Renal cortex interstitium (tissue), 11 donors: Measurements from ENCODE around the gene FAM76B. TPM values are rescaled to one million over a fixed set of nuclear protein-coding genes. Genes with fewer than 3 reads are reported as not detected.

Experiments
- DNase-seq, 11 donors: peaks; one replicate each; pipeline ENCODE4 v3.0.0-alpha.2; 2013; ENCODE audit warnings: low read depth in 9 of 11, low spot score in 4 of 11; ENCODE audit errors: extremely low read depth in 1 of 11
- polyA plus RNA-seq, 3 donors: library from polyadenylated mRNA; unstranded; fragments of 120-200 nt; gene quantifications; one replicate each; pipeline ENCODE4 v1.2.1, GENCODE V29; 2013; ENCODE audit not compliant: insufficient read length in 3 of 3

FAM76B gene
- polyA plus RNA-seq, 3 donors = 47.7 to 66.5 (median 63.0) TPM

DNA sequence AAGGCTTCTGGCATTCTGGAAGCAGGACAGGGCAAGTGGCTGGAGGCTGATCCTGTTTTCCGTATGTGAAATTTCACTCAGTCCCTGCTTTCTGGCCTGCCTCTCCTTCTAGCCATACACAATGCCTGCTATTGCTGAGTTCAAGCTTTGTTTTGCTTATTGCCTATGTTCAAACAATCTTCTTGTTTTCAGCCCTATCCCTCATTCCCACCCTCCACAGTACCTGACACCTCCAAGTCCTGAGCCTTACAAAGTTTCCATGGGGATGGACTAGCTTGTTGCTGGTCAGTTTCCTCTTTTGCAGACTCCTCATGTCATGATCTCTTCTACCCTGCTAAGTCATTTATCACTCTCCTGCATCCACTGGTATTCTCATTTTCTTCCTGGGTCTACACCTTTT is 38.1 kb downstream of the FAM76B start:
- DNase-seq = no peak

DNA sequence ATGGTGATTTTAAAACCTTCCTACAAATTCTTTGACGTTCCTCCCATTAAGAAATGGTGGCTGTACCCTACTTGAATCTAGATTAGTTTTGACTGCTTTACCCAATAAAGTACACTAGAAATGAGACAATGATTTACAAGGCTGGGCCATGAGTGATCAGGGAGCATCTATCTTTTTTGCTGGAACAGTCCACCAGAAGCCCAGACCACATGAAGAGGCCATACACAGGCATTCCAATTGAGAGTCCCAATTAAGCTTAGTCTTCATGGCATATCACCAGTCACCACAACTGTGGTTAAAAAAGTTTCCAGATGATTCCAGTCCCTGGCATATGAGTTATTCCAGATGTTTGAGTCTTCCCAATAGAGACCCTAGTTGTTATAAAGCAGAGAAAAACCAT is 39.5 kb downstream of the FAM76B start:
- DNase-seq = no peak

DNA sequence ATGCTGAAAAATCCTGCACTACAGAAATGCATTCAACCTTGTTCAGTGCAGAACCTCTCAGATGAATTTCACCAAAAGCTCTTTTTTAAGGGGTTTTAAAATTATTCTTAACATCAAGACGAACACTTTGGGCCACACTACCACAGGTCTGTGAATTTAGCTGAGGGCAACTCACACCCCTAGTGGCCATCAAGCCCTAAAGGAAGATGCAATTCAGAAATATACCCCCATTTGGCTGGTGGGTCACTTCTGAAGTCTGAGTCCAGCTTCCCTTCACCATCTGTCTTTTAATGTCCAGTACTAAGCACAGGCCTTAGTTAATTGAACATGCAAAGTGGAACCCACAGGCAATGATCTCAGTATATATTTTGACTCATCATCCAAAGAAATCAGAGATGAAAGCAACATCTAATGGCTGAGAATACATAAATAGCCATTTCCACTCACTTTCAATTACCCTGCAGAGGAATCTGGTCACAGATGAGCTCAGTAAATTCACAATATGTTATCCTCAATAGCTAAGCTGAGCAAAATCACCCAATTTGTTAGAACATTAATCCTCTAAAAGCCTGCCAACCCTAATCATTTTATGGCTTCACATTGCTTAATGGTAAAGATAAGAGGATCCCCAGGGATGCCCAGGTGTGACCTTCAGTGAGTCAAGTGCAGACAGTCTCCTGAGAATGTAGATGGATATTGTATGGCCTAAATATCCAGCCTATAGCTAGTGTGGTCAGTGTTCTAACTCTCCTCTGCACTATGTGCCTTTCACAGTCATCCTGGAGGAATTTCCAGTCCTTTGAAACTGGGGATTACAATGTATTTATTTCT is 50.3 kb downstream of the FAM76B start:
- DNase-seq = no peak

DNA sequence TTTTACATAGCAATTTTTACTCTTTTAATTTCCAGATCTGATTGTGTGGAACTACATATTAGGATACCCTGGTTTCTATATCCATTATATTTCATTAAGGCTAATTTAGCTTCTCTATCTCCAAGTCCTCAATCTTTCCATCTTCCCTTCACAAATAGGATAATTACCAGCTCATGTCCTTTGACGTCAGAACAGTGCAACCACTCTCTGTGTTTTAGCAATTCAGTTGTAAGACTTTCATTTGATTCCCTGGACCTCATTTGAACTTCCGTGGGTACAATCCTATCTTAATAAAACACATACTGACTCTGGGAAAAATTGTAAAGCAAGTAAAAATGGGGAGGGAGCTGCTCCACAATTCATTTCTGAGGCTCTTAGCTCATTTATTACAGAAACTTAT is 52.8 kb downstream of the FAM76B start:
- DNase-seq = no peak

DNA sequence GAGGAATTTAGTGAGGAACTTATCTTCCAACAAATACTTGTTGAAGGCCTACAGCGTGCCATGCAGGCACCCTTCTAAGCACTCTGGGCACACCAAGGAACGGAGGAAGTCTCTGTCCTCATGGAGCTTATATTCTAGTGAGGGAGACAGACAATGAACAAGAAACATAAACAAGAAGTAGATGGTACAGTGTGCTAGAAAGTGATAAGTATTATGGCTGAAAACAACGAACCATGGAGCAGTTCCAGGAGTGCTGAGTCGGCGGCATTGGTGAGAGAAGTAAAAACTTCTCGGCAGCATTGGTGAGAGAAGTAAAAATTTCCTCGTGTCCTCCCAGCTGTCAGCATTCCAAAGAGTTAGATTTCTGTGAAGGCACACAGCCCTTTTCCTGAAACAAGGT is 53.2 kb downstream of the FAM76B start:
- DNase-seq = no peak

DNA sequence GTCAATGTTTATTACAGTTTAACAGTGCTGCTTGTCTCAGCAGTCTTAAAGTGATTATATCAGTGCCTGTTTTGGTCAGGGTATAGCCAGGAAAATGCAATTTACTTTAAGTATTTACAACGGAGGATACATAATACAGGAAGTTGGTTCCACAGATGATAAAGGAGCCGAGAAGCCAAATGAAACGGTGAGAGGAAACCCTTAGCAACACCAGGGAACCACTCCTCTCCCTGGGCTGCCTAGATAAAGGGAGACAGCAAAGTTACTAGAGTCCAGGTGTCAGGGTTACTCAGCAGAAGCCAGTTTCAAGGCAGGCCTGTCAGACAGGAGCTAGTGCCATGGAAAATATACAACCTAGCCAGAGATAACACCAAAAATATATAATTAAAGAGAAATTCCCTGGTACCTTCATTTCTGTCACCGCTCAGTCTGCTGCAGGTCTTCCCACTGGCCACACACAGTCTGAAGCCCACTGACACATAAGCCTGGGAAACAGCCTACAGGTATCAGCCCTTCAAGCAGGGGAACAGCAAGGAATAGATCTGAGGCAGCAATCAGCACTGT is 55.5 kb downstream of the FAM76B start:
- DNase-seq = no peak

DNA sequence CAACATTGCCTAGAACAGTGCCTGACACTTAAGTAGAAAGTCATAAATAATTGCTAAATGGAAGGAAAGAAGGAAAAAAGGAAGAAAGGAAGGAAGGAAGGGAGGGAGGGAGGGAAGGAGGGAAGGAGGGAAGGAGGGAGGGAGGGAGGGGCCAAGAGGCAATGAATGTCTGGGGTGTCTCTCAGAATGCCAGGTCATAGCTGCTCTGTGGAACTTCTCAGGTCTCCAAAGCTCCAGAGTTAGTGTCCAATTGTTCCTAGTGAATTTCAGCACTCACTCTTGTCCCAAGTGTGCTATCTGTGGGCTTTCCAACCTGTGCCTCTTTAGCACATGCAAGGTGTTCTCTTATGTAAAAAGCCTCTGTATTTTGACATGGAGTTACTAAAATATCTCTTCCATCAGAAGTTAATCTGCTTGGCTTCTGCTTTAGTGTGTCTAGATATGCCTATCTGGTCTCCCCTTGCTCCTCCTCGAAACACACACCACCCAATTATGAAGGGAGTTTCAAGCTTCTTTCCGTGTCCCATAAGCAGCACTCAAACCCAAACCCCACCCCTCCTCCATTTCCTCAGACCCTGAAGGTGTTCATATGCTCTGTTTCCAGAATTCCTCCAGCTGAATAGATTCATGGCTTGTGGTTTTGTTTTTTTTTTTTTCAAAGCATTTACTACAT is 56.5 kb downstream of the FAM76B start:
- DNase-seq = no peak

DNA sequence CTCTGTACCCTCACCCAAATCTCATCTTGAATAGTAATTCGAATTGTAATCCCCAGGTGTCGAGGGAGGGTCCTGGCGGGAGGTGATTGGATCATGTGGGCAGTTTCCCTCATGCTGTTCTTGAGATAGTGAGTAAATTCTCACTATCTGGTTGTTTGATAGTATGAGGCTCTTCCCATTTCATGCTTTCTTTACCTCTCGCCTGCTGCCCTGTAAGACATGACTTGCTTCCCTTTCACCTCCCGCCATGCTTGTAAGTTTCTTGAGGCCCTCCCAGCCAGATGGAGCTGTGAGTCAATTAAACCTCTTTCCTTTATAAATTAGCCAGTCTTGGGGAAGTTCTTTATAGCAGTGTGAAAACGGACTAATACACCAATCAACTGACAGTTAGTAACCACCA is 60.1 kb downstream of the FAM76B start:
- DNase-seq = no peak

DNA sequence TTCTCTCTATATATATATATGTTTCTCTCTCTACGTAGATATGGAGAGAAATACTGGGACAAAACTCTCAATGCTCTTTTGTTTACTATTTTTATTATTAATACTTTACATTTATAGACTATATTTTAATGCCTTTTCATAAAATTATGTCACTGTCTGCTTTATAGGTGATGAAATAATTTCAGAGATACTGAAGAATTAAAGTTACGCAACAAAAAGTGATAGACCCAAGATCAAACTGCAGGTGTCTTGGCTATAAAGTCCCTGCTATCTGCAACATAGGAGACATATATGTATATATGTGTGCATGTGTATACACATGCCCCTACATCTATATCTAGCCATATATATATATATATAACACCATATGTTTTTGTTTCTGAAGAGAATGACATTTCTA is 60.8 kb downstream of the FAM76B start:
- DNase-seq = no peak

DNA sequence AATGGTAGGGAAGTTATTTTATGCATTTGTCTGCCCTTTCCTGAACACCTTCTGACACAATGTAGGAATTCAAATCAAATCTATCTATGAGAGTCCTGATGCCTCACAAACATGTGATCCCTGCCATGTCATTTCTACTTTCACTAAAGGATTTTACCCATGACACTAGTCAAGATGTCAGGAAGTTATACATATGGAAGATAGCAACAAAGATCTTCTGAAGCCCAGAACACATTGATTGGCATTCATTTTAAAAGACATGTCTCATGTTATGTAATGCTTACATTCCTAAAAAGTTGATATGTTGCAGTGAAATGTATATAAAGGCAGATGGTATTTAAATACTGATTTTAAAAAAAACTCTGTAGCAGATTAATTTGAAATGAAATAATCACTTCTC is 61.5 kb downstream of the FAM76B start:
- no peak for DNase-seq

DNA sequence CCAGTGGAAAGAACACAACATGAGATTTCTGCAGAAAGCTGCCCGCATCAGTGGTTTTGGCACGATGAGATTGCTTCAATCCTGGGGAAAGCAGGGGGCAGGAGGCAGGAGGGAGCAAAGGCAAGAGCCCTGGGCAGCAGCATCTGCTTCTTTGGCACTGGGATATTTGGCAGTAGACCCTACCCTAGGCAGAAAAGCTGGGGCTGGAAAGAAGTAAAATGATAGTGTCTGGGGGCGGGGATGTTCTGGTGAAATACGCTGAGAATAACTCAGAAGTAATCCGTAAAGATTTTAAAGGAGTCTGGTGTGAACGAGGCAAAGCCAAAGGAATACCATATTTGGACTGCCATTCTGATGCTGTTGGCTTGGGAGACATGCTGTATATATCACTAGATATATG is 62.0 kb downstream of the FAM76B start:
- no peak for DNase-seq

DNA sequence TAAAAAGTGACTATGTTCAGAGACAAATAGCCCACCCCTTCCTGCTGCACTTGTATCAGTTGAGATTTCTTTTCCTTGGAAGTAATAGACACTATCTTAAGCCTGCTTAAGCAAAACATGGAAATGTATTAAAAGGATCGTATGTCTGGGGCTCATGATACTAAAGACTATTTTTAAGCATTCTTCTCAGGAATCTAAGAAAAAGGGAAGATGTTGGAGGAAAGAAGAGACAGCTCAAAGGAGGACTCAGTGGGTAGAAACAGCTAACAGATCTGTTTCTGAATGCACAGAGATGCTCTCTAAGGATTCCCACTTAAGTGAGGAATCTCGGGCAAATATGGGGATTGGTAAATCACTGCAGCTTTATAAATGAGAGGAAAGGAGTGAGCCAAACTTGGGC is 62.5 kb downstream of the FAM76B start:
- no peak for DNase-seq

DNA sequence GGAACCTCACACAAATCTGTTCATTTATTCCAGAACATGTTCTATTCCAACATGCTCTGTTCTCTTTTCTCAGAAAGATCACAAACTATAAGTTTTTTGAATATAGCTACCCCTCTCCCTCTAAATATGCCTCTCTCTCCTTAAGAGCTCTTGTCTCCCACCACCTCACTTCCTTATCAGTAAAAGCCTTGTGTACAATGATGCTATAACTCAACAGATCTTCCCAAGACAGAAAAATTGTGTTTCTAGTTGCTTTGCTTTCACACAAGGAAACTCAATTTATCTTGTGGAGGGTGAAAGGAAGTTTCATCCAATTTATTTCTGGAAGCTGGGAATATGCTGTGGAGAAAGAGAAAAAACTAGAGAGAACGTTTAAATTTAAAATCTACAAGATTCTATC is 64.4 kb downstream of the FAM76B start:
- DNase-seq = no peak

DNA sequence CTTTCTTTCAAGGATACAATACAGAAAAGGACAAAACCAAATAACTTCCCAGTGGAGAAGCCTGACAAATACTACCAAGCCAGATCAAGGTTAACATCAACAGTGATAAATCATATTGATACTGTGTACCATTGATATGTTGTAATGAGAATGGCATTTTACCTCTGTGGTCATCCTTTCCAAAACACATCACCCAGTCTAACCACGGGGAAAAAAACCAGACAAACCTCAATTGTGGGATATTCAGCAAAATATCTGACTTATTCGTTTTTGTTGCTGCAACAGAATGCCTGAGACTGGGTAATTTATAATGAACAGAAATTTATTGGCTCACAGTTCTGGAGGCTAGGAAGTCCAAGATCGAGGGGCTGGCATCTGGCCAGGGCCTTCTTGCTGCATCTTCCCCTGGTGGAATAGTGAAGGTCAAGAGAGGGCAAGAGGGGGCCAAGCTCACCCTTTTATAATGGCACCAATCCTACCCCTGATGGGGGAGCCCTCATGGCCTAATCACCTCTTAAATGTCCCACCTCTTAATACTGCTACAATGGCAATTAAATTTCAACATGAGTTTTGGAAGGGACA is 66.1 kb downstream of the FAM76B start:
- DNase-seq = no peak

DNA sequence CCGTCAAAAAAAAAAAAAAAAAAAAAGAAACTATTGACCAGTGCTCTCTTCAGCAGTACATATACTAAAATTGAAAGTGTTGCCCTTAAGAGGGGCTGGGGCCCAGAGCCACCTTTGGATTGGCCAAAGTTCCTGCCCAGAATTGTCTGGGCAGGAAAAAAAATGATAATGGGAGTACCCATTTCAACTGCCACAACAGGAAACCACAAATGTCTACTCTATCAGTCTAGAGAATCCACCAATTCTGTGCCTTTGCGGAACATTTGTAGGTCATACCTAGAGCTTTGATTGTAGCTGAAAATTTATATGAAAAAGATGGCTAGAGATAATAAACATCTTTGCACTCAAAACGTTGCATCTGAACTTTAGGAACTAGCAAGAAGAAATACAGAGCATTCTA is 69.4 kb downstream of the FAM76B start:
- DNase-seq = no peak

Other genes with a start within 250 kb of the FAM76B start
- 100 to 1,000 TPM in 1 of 3 donors, 10 to 100 TPM in 2; 72.5 to 106 (median 93.7) TPM for gene CEP57, start 716 bp upstream of the FAM76B start, polyA plus RNA-seq
- 10 to 100 TPM; 53.2 to 62.3 (median 57.2) TPM for gene MTMR2, start 134.3 kb upstream of the FAM76B start, polyA plus RNA-seq